KOPT-K1 (cell line): ENCODE measurements around the gene BTRC.

Source experiments
- H3K27ac ChIP-seq: fragments of 200-600 bp; sonication (generic); 2 replicates; pipeline ENCODE4 v1.5.1; 2016; ENCODE audit warnings: antibody characterized with exemption, mild to moderate bottlenecking, low read depth, low read length; ENCODE audit not compliant: poor library complexity, severe bottlenecking
- H3K36me3 ChIP-seq: fragments of 200-600 bp; sonication (generic); 2 replicates; pipeline ENCODE4 v1.5.1; 2017; ENCODE audit warnings: antibody characterized with exemption, mild to moderate bottlenecking, low read length, moderate library complexity; ENCODE audit not compliant: insufficient read depth
- H3K9me3 ChIP-seq: fragments of 200-600 bp; sonication (generic); 2 replicates; pipeline ENCODE4 v1.5.1; 2017; ENCODE audit warnings: antibody characterized with exemption, low read length, mild to moderate bottlenecking; ENCODE audit not compliant: insufficient read depth, poor library complexity, severe bottlenecking

Gene BTRC

GRCh38 chr10:101490026-101490425, 136.1 kb downstream of the BTRC start:
- H3K36me3 ChIP-seq = no peaks in the 10 kb centered on the region
- H3K9me3 ChIP-seq = no peaks in the 10 kb centered on the region
- no peak overlapping the region for H3K27ac ChIP-seq

GRCh38 chr10:101492205-101492604, 138.2 kb downstream of the BTRC start:
- Histone ChIP-seq H3K27ac (no peak overlapping the region), H3K36me3 (no peaks in the 10 kb centered on the region), H3K9me3 (no peaks in the 10 kb centered on the region)

- Histone ChIP-seq H3K9me3 (no peaks in the 10 kb centered on the region), H3K36me3 (no peaks in the 10 kb centered on the region), H3K27ac (no peak overlapping the region)
Observed at GRCh38 chr10:101492814-101493213, 138.8 kb downstream of the BTRC start.

- Histone ChIP-seq H3K27ac (no peak overlapping the region), H3K36me3 (no peaks in the 10 kb centered on the region), H3K9me3 (no peaks in the 10 kb centered on the region)
Observed at GRCh38 chr10:101493249-101493648, 139.3 kb downstream of the BTRC start.

- no peak overlapping the region for H3K27ac ChIP-seq
- H3K9me3 ChIP-seq = no peaks in the 10 kb centered on the region
- H3K36me3 ChIP-seq = no peaks in the 10 kb centered on the region
Observed at GRCh38 chr10:101493782-101494281, 139.9 kb downstream of the BTRC start.

- H3K27ac ChIP-seq = no peak overlapping the region
- H3K9me3 ChIP-seq = no peaks in the 10 kb centered on the region
Observed at GRCh38 chr10:101494650-101495049, 140.7 kb downstream of the BTRC start.

GRCh38 chr10:101495324-101495925, 141.5 kb downstream of the BTRC start:
- no peaks in the 10 kb centered on the region for H3K9me3 ChIP-seq
- no peak overlapping the region for H3K27ac ChIP-seq
- no peaks in the 10 kb centered on the region for H3K36me3 ChIP-seq

More at GRCh38 chr10:101494650-101495049, 140.7 kb downstream of the BTRC start:
- no peaks in the 10 kb centered on the region for H3K36me3 ChIP-seq

GRCh38 chr10:101504438-101504837, 150.5 kb downstream of the BTRC start:
- Histone ChIP-seq H3K36me3 (no peaks in the 10 kb centered on the region), H3K27ac (no peak overlapping the region), H3K9me3 (no peaks in the 10 kb centered on the region)

GRCh38 chr10:101506829-101507661, 153.1 kb downstream of the BTRC start:
- H3K9me3 ChIP-seq = no peaks in the 10 kb centered on the region
- H3K27ac ChIP-seq = no peak overlapping the region
- no peaks in the 10 kb centered on the region for H3K36me3 ChIP-seq

GRCh38 chr10:101507828-101508227, 153.9 kb downstream of the BTRC start:
- H3K36me3 ChIP-seq = no peaks in the 10 kb centered on the region
- no peaks in the 10 kb centered on the region for H3K9me3 ChIP-seq
- H3K27ac ChIP-seq = no peak overlapping the region

GRCh38 chr10:101511938-101512337, 158.0 kb downstream of the BTRC start:
- H3K36me3 ChIP-seq = no peaks in the 10 kb centered on the region
- H3K9me3 ChIP-seq = peaks cover 4% of the 10 kb centered on the region

GRCh38 chr10:101512738-101513137, 158.8 kb downstream of the BTRC start:
- no peak overlapping the region for H3K27ac ChIP-seq
- peaks cover 4% of the 10 kb centered on the region for H3K9me3 ChIP-seq
- no peaks in the 10 kb centered on the region for H3K36me3 ChIP-seq

More at GRCh38 chr10:101511938-101512337, 158.0 kb downstream of the BTRC start:
- H3K27ac ChIP-seq = no peak overlapping the region

- H3K27ac ChIP-seq = no peak overlapping the region
- no peaks in the 10 kb centered on the region for H3K36me3 ChIP-seq
- H3K9me3 ChIP-seq = peaks cover 4% of the 10 kb centered on the region
Observed at GRCh38 chr10:101513733-101514132, 159.8 kb downstream of the BTRC start.

- Histone ChIP-seq H3K36me3 (no peaks in the 10 kb centered on the region), H3K27ac (no peak overlapping the region), H3K9me3 (no peaks in the 10 kb centered on the region)
Observed at GRCh38 chr10:101525848-101526247, 171.9 kb downstream of the BTRC start.

GRCh38 chr10:101529207-101529606, 175.2 kb downstream of the BTRC start:
- no peak overlapping the region for H3K27ac ChIP-seq
- H3K9me3 ChIP-seq = no peaks in the 10 kb centered on the region
- H3K36me3 ChIP-seq = peaks cover 18% of the 10 kb centered on the region
